ENCODE measurements around the gene STRIP1.

Gene STRIP1

GRCh38 chr1:110098222-110099026 lies 64.0 kb downstream of the STRIP1 start:
- DNase-seq: no peak

- DNase-seq: no peak
These were observed 65.9 kb downstream of the STRIP1 start for GRCh38 chr1:110100335-110100734.

- DNase-seq: no peak
These were observed 67.7 kb downstream of the STRIP1 start for GRCh38 chr1:110102081-110102480.

Measured in activated CD4-positive, CD25-positive, alpha-beta regulatory T cell (primary cell).